Measurements from ENCODE around the gene SVOP.

GRCh38 chr12:108938247-108938924 lies 82.5 kb downstream of the SVOP start:
- TF ChIP-seq CTCF (IDR thresholded peaks at IDR 0.05) (no peak), POLR2A (IDR thresholded peaks at IDR 0.05) (no peak)

Measured in body of pancreas (tissue), 4 donors.